Measurements from ENCODE around the gene HOXD9. TPM values are rescaled to one million over a fixed set of nuclear protein-coding genes. Genes with fewer than 3 reads are reported as not detected.

Gene HOXD9
- total and polyA plus RNA-seq, 10 donors, result 1.1 to 4.0 (median 2.6) TPM

DNA sequence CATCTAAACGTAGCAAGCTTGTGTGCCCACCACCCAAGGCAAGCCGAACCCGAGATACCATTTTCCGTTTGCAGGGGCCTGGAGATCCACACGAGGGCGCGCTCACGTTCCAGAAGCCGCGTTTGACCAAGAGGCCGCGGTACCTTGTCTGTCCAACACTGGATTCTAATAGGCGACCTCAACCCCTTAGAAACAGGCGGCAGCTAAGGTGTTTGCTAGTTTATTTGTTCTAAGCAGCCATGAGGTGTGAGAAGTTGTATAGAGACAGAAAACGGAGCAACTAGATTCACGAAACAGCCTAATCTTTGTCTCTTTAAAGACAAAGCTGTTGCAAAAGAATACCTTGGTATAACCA is 11.2 kb upstream of the HOXD9 start:
- H3K27ac ChIP-seq, result no peak overlapping the region
- no peak overlapping the region for H3K4me3 ChIP-seq
- peaks cover 0 to 5% (median 0%) of the 10 kb centered on the region in 8 donors for H3K9me3 ChIP-seq
- no peak for DNase-seq
- TF ChIP-seq POLR2AphosphoS5 (IDR thresholded peaks at IDR 0.05) (peak in 2 of 3 donors; percentile 30 to 38), POLR2A (IDR thresholded peaks at IDR 0.05) (no peak)
- TF ChIP-seq, protein P1, sequence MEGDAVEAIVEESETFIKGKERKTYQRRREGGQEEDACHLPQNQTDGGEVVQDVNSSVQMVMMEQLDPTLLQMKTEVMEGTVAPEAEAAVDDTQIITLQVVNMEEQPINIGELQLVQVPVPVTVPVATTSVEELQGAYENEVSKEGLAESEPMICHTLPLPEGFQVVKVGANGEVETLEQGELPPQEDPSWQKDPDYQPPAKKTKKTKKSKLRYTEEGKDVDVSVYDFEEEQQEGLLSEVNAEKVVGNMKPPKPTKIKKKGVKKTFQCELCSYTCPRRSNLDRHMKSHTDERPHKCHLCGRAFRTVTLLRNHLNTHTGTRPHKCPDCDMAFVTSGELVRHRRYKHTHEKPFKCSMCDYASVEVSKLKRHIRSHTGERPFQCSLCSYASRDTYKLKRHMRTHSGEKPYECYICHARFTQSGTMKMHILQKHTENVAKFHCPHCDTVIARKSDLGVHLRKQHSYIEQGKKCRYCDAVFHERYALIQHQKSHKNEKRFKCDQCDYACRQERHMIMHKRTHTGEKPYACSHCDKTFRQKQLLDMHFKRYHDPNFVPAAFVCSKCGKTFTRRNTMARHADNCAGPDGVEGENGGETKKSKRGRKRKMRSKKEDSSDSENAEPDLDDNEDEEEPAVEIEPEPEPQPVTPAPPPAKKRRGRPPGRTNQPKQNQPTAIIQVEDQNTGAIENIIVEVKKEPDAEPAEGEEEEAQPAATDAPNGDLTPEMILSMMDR (IDR thresholded peaks at IDR 0.05 in 8 of 11, conservative IDR thresholded peaks at IDR 0.05 in 3 of 11), result peak in 7 of 11 experiments; percentile 33 to 52 (median 40)
- peaks cover 20 to 100% (median 97%) of the 10 kb centered on the region in 7 donors for H3K27me3 ChIP-seq (replicated peaks in 1 of 7)
- 3 to 4% (median 3%) methylated on average over 16 of the region's 16 CpGs for WGBS, 5 donors
- H3K4me1 ChIP-seq, result peaks cover 10 to 43% (median 25%) of the 10 kb centered on the region in 6 donors
- H3K36me3 ChIP-seq, result no peaks in the 10 kb centered on the region
- intact Hi-C loops (cut with DNase I; ENCODE audit: low total_unique reads), result loop anchor here (10.0 kb wide), 1 partner anchor 704 kb away; no protein-coding TSS in a partner anchor

DNA sequence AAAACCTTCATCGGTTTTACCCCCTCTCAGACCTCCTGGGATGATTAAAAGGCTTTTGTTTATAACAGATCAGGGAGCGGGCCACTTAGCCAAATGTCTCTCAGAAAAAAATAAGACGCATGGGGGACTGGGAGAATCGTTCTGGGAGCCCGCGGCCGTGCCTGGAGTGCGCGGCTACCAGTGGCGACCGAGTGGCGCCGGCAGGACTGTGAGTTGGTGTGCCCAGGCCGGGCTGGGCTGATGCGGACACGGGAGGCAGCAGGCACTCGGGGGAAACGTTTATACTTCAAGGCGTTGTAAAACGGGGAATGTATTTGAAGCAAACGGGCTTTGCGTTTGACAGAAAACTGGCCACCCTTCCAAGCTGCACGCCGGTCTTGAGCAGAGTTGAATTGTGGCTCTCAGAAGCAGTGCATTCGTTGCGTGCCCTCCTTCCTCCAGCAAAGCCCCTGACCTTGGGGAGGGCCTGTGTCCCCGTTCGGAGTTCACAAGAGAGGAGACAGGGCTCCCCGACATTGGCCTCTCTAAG is 10.6 kb upstream of the HOXD9 start:
- no peak for DNase-seq
- TF ChIP-seq, protein P1 (IDR thresholded peaks at IDR 0.05 in 8 of 11, conservative IDR thresholded peaks at IDR 0.05 in 3 of 11), result no peak
- no peak for TF ChIP-seq POLR2AphosphoS5 (IDR thresholded peaks at IDR 0.05)
- TF ChIP-seq POLR2A (IDR thresholded peaks at IDR 0.05), result no peak
- Histone ChIP-seq H3K4me3 (no peak overlapping the region), H3K27me3 (replicated peaks in 1 of 7) (peaks cover 21 to 100% (median 97%) of the 10 kb centered on the region in 7 donors), H3K36me3 (no peaks in the 10 kb centered on the region), H3K9me3 (peaks cover 0 to 9% (median 0%) of the 10 kb centered on the region in 8 donors), H3K27ac (no peak overlapping the region), H3K4me1 (peaks cover 3 to 43% (median 18%) of the 10 kb centered on the region in 6 donors)
- WGBS, 5 donors, result 4 to 11% (median 7%) methylated on average over 29 of the region's 29 CpGs
- intact Hi-C loops (cut with DNase I; ENCODE audit: low total_unique reads), result loop anchor here (10.0 kb wide), 1 partner anchor 703 kb away; no protein-coding TSS in a partner anchor

DNA sequence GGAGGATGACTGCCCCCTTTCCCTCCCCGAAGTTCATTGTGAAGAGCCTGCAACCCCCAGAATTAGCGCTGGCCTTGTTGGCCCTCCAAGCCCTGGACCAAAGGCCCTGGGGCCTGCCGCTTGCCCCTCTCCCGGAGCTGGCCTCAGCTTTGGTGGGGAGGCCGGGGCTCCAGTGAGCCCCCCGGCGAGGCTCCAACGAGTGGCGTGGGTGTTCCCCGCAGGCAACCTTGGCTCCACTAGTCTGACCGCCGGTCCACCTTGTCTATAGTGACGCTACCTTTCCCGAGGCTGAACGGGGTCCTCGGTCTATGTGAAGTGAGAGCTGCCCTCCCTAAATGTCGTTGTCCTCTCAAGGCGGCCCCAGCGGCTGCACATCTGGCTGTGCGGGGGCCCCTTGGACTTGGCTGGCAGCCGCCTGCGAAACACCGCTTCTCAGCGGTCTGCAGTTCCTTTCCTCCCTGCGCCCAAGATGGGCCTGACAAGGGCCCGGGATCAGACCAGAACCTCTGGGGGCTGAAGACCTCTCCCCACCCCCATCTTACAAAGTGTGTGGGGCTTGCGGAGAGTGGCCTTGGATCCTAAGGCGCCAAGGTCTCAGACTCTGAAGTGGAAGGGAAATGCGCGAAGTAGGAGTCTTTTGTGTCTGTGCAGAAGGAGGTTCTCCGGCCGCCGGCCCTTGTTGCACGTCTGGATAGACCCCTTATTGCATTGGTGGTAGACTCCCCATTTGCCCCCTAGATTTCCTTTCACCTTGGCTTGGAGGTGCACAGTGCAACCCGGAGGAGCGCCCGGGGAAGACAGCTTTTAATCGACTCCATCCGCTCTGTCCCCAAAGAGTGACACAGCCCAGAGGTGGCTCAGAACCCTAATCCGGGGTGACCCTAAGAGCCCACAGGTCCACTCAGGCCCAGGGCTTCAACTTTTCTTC is 9.9 kb upstream of the HOXD9 start:
- H3K9me3 ChIP-seq, result peaks cover 0 to 11% (median 0%) of the 10 kb centered on the region in 8 donors
- no peak for DNase-seq
- intact Hi-C loops (cut with DNase I; ENCODE audit: low total_unique reads), result loop anchor here (10.0 kb wide), 1 partner anchor 702 kb away; no protein-coding TSS in a partner anchor
- TF ChIP-seq POLR2AphosphoS5 (IDR thresholded peaks at IDR 0.05) (no peak), POLR2A (IDR thresholded peaks at IDR 0.05) (no peak)
- TF ChIP-seq, protein P1 (IDR thresholded peaks at IDR 0.05 in 8 of 11, conservative IDR thresholded peaks at IDR 0.05 in 3 of 11), result no peak
- no peaks in the 10 kb centered on the region for H3K36me3 ChIP-seq
- H3K27ac ChIP-seq, result no peak overlapping the region
- H3K4me3 ChIP-seq, result no peak overlapping the region
- peaks cover 0 to 37% (median 14%) of the 10 kb centered on the region in 6 donors for H3K4me1 ChIP-seq
- peaks cover 26 to 100% (median 100%) of the 10 kb centered on the region in 7 donors for H3K27me3 ChIP-seq (replicated peaks in 1 of 7)
- WGBS, 5 donors, result 9 to 28% (median 11%) methylated on average over 19 to 40 of the region's 40 CpGs

All from spleen (tissue), 11 donors.